Measurements from ENCODE around the gene SCN1A. TPM values are rescaled to one million over a fixed set of nuclear protein-coding genes. Genes with fewer than 3 reads are reported as not detected.

SCN1A gene
- total RNA-seq: 10 to 100 TPM; 18.6 to 32.6 TPM
- polyA plus RNA-seq: 10 to 100 TPM in 1 of 2 donors, 1 to 10 TPM in 1; 2.1 to 10.4 TPM
- long read RNA-seq, donor 1: 0 reads
- long read RNA-seq, donor 2: 0 reads
- long read RNA-seq, donor 3: 0 reads
- long read RNA-seq, donor 4: 0 reads
- long read RNA-seq, donor 5: 0 reads

DNA sequence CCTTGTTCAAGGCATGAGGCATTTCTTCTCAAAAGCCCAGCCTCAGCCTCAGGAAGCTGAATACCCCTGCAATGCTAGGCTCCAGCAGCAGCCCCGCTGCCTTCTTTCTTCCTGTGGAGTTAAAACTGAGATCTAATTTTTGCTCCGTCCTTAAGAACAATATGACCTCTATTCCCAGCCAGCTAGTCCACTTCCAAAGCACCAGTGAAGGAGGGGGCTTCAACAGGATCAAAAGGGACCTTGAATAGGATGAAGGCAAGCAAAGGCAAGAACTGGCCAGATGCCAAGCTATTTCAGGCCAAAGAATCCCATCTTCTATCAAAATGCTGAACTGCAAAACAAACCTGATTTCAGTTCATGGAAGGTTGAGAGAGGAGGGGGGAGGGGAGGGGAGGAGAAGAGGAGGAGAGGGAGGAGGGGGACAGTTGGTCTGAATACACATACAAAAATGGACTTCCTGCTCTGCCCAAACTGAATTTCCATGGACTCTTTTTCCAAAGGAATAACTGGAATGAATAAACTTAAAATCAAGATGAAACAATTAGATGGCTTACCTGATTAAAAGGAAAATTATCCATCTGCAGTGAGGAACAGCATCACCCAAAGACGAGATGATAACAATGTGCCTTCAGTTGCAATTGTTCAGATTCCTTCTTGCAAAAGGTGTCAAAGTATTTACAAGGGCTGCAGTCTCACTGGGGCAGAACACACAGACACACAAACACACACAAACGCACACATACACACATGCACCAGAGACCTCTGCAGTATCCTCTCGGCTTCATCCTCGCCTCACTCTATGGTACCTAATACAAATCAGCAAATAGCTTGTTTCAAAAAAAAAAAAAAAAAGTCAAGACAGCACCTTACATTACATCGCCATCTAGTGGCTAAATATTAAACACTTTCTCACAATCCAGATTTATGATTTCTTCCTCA lies at the start of gene SCN1A:
Gene SCN1A (minus strand): TSS at position 804 of the 939 bp plus-strand sequence. CDS start 54,399 bp downstream, outside the sequence.
- no peaks in the 10 kb centered on the region for H3K9me3 ChIP-seq (ENCODE audit: control insufficient read depth in 4 of 4, insufficient read depth in 3 of 4, low read length in 3 of 4)
- H3K27ac ChIP-seq (ENCODE audit: low read depth in 1 of 2, low read length in 1 of 2): peak within 1 kb of the TSS in 1 of 2 donors; percentile 70
- H3K27me3 ChIP-seq (ENCODE audit: control insufficient read depth in 3 of 3, insufficient read depth in 3 of 3, low read length in 2 of 3): no peaks in the 10 kb centered on the region
- WGBS, 2 donors: 19 to 31% methylated on average over 7 of the region's 7 CpGs
- H3K4me3 ChIP-seq: peak within 1 kb of the TSS; percentile 16
- DNase-seq (peak; percentile 45 to 75 (median 63)), ATAC-seq (ENCODE audit: insufficient read depth, low FRiP score) (peak; percentile 56)
- TF ChIP-seq, protein P1, sequence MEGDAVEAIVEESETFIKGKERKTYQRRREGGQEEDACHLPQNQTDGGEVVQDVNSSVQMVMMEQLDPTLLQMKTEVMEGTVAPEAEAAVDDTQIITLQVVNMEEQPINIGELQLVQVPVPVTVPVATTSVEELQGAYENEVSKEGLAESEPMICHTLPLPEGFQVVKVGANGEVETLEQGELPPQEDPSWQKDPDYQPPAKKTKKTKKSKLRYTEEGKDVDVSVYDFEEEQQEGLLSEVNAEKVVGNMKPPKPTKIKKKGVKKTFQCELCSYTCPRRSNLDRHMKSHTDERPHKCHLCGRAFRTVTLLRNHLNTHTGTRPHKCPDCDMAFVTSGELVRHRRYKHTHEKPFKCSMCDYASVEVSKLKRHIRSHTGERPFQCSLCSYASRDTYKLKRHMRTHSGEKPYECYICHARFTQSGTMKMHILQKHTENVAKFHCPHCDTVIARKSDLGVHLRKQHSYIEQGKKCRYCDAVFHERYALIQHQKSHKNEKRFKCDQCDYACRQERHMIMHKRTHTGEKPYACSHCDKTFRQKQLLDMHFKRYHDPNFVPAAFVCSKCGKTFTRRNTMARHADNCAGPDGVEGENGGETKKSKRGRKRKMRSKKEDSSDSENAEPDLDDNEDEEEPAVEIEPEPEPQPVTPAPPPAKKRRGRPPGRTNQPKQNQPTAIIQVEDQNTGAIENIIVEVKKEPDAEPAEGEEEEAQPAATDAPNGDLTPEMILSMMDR (IDR thresholded peaks at IDR 0.05; ENCODE audit: control extremely low read depth, extremely low read depth): peak; percentile 37
- H3K4me1 ChIP-seq (ENCODE audit: control insufficient read depth in 5 of 5, insufficient read depth in 5 of 5, low read length in 5 of 5): peaks cover 0 to 8% (median 3%) of the 10 kb centered on the region in 5 donors
- H3K9ac ChIP-seq (ENCODE audit: insufficient read depth in 1 of 2, low read length in 2 of 2): no peak within 1 kb of the TSS
- H3K36me3 ChIP-seq (ENCODE audit: control insufficient read depth in 4 of 4, insufficient read depth in 4 of 4, low read length in 4 of 4): no peaks in the 10 kb centered on the region

DNA sequence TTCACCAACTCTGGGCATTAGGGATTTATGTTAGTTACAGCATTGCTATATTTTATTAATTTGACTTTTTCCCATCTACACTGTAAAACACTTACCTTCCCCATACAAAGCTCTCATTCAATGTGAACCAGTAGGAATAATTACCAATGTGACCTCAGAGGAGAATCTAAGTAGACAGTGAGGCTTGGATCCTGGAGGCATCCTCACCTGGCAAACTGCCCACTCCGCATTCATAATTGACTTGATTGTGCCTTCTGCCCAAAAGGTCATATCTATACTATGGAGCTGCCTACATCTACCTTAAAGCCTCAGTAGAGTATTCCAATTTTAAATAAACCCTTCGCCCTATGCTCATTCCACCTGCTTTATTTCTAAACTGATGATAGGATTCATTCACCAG lies 45.4 kb upstream of the SCN1A start:
- ATAC-seq (ENCODE audit: insufficient read depth, low FRiP score) (no peak), DNase-seq (no peak)
- WGBS, 2 donors: 94 to 100% methylated on average over 2 of the region's 2 CpGs
- H3K9ac ChIP-seq (ENCODE audit: insufficient read depth in 1 of 2, low read length in 2 of 2): no peak overlapping the region
- H3K36me3 ChIP-seq (ENCODE audit: control insufficient read depth in 4 of 4, insufficient read depth in 4 of 4, low read length in 4 of 4): no peaks in the 10 kb centered on the region
- H3K27ac ChIP-seq (ENCODE audit: low read depth in 1 of 2, low read length in 1 of 2): no peak overlapping the region
- H3K4me3 ChIP-seq: no peak overlapping the region
- TF ChIP-seq, protein P1 (IDR thresholded peaks at IDR 0.05; ENCODE audit: control extremely low read depth, extremely low read depth): no peak
- H3K27me3 ChIP-seq (ENCODE audit: control insufficient read depth in 3 of 3, insufficient read depth in 3 of 3, low read length in 2 of 3): no peaks in the 10 kb centered on the region
- H3K4me1 ChIP-seq (ENCODE audit: control insufficient read depth in 5 of 5, insufficient read depth in 5 of 5, low read length in 5 of 5): no peaks in the 10 kb centered on the region
- no peaks in the 10 kb centered on the region for H3K9me3 ChIP-seq (ENCODE audit: control insufficient read depth in 4 of 4, insufficient read depth in 3 of 4, low read length in 3 of 4)

DNA sequence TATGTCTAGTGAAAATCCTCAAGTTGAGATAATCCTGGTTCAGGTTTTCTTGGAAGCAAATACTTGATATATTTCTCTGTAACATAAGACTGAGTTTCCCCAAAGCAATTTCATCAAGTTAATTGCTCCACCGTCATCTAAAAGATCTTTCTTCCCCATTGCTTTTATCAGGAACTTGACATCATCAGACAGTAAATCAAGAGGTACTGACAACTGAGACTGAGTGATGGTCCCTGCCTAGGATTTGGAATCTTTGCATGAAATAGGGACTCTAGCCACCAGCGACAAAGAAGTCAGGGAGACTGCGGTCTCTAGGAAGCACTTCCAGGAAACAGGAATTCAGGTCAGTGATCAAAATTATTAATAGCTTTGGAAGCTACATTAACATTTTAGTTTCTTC lies 43.4 kb upstream of the SCN1A start:
- no peak overlapping the region for H3K27ac ChIP-seq (ENCODE audit: low read depth in 1 of 2, low read length in 1 of 2)
- WGBS, 2 donors: 58 to 71% methylated on average over 3 of the region's 3 CpGs
- H3K9ac ChIP-seq (ENCODE audit: insufficient read depth in 1 of 2, low read length in 2 of 2): no peak overlapping the region
- ATAC-seq (ENCODE audit: insufficient read depth, low FRiP score): no peak
- H3K27me3 ChIP-seq (ENCODE audit: control insufficient read depth in 3 of 3, insufficient read depth in 3 of 3, low read length in 2 of 3): no peaks in the 10 kb centered on the region
- DNase-seq: no peak
- H3K36me3 ChIP-seq (ENCODE audit: control insufficient read depth in 4 of 4, insufficient read depth in 4 of 4, low read length in 4 of 4): no peaks in the 10 kb centered on the region
- no peak overlapping the region for H3K4me3 ChIP-seq
- H3K4me1 ChIP-seq (ENCODE audit: control insufficient read depth in 5 of 5, insufficient read depth in 5 of 5, low read length in 5 of 5): no peaks in the 10 kb centered on the region
- no peaks in the 10 kb centered on the region for H3K9me3 ChIP-seq (ENCODE audit: control insufficient read depth in 4 of 4, insufficient read depth in 3 of 4, low read length in 3 of 4)
- TF ChIP-seq, protein P1 (IDR thresholded peaks at IDR 0.05; ENCODE audit: control extremely low read depth, extremely low read depth): no peak
